MM.1S (cell line): ENCODE measurements around the gene BLM.
"Not testable (repeated sequence)": the region's sequence is repeated elsewhere in the genome, so short reads cannot be mapped to it uniquely, and the experiment has no call there.

Experiments
- EZH2 ChIP-seq: fragments of 300-600 bp; sonication (generic); optimal IDR thresholded peaks from 2 replicates; pipeline ENCODE3; 2017; ENCODE audit warnings: low read depth, mild to moderate bottlenecking, antibody characterized with exemption, low read length, mixed read lengths
- EZH2phosphoT487 ChIP-seq: fragments of 300-600 bp; sonication (generic); IDR thresholded peaks from 2 replicates; pipeline ENCODE4 v1.6.1; 2018; ENCODE audit warnings: antibody characterized with exemption, low read length
- TF ChIP-seq, protein P1 (sequence below): fragments of 300-600 bp; sonication (generic); IDR thresholded peaks from 2 replicates; pipeline ENCODE4 v1.5.1; 2016; ENCODE audit warnings: antibody characterized with exemption, low read length, mixed read lengths

DNA sequence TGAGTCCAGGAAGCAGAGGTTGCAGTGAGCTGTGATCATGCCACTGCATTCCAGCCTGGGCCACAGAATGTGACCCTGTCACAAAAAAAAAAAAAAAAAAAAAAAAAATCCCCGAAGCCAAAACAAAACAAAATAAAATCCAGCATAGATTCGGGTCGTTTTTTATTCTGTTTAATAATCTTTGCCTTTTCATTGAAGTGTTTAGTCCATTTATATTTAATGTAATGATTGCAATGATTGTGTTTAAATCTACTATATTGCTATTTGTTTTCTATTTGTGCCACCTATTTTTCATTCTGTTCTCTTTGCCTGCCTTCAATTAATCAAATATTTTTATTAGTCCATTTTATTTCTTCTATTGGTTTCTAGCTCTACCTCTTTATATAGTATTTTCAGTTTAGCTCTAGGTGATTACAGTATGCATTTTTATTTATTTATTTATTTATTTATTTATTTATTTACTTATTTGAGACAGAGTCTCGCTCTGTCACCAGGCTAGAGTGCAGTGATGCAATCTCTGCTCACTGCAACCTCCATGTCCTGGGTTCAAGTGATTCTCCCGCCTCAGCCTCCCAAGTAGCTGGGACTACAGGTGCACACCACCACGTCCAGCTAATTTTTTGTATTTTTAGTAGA is 27.7 kb upstream of the BLM start:
- not testable (repeated sequence) for TF ChIP-seq EZH2, EZH2phosphoT487
- TF ChIP-seq, protein P1, sequence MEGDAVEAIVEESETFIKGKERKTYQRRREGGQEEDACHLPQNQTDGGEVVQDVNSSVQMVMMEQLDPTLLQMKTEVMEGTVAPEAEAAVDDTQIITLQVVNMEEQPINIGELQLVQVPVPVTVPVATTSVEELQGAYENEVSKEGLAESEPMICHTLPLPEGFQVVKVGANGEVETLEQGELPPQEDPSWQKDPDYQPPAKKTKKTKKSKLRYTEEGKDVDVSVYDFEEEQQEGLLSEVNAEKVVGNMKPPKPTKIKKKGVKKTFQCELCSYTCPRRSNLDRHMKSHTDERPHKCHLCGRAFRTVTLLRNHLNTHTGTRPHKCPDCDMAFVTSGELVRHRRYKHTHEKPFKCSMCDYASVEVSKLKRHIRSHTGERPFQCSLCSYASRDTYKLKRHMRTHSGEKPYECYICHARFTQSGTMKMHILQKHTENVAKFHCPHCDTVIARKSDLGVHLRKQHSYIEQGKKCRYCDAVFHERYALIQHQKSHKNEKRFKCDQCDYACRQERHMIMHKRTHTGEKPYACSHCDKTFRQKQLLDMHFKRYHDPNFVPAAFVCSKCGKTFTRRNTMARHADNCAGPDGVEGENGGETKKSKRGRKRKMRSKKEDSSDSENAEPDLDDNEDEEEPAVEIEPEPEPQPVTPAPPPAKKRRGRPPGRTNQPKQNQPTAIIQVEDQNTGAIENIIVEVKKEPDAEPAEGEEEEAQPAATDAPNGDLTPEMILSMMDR, result not testable (repeated sequence)
